ENCODE measurements around the gene GIMAP5.

DNA sequence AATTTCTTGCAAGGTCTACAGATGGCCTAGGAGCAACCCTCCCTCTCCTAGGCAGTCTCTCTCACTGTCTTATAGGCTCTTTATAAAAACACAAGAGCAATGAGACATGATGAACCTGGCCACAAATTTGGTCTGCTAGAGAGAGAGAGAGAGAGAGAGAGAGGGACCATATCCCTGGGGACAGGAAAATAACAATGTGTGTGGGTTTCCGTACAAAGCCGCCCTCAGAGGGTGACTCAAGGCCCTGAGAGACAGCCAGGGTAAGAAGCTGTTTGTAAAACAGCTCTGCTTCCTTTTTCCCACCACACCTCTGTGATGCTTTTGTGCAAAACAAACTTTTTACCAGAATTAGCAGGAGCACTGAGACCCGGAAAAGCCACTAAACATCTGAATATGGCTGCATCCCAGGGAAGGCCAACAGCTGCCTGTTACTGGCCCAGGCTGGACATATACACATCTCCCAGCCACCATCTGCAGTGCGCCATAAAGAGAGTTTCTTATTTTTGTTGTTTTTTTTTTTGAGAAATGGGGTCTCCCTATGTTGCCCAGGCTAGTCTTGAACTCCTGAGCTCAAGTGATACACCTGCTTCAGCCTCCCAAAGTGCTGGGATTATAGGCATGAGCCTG lies 18.4 kb downstream of the GIMAP5 start:
- TF ChIP-seq, protein P1, sequence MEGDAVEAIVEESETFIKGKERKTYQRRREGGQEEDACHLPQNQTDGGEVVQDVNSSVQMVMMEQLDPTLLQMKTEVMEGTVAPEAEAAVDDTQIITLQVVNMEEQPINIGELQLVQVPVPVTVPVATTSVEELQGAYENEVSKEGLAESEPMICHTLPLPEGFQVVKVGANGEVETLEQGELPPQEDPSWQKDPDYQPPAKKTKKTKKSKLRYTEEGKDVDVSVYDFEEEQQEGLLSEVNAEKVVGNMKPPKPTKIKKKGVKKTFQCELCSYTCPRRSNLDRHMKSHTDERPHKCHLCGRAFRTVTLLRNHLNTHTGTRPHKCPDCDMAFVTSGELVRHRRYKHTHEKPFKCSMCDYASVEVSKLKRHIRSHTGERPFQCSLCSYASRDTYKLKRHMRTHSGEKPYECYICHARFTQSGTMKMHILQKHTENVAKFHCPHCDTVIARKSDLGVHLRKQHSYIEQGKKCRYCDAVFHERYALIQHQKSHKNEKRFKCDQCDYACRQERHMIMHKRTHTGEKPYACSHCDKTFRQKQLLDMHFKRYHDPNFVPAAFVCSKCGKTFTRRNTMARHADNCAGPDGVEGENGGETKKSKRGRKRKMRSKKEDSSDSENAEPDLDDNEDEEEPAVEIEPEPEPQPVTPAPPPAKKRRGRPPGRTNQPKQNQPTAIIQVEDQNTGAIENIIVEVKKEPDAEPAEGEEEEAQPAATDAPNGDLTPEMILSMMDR (IDR thresholded peaks at IDR 0.05; ENCODE audit: borderline replicate concordance, extremely low read depth, low read length, poor library complexity, severe bottlenecking): no peak
- TF ChIP-seq EZH2 (IDR thresholded peaks at IDR 0.05; ENCODE audit: borderline replicate concordance, low read depth, low read length, severe bottlenecking): no peak

All from DND-41 (cell line).